Measurements from ENCODE around the gene CACNA1I. TPM values are rescaled to one million over a fixed set of nuclear protein-coding genes. Genes with fewer than 3 reads are reported as not detected.

Gene CACNA1I
- total RNA-seq, 6 experiments from 2014 or later, result not detected

DNA sequence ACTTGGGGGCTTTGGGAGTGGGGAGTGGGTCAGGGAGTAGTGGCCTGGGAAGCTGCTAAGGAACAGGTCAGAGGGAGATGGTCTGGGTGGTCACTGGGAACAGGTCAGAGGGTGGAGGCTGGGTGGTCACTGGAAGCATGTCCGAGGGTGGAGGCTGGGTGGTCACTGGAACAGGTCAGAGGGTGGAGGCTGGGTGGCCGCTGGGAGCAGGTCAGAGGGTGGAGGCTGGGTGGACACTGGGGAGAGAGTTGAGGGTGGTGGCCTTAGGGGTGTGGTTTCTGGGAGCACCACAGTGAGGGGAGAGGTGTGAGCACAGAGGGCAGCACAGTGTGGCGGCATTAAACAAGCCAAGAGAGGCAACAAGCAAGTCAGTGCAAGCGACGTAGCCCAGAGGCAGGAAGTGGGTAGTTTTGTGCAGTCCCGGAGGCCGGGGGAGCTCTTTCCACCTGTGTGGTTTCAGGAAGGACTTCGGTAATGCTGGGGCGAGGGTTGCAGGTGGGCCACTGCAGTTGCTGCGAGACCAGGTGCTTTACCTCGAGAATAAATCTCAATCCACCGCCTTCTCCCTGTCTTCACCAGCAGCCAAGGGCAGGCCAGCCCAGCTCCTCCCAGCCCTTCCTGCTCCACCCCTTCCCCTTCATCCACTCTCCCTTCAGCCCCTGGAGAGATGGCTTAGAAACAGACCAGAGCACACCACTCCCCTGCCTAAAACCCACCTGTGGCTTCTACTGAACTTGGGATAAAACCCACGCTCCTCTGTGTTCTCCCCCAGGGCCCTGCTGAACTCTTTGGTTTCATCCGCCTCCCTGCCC is 3.2 kb upstream of the CACNA1I start:
- H3K9me3 Mint-ChIP-seq, result peaks cover 8% of the 10 kb centered on the region
- H3K36me3 Mint-ChIP-seq (ENCODE audit: low read depth), result no peaks in the 10 kb centered on the region
- TF ChIP-seq, protein P1, sequence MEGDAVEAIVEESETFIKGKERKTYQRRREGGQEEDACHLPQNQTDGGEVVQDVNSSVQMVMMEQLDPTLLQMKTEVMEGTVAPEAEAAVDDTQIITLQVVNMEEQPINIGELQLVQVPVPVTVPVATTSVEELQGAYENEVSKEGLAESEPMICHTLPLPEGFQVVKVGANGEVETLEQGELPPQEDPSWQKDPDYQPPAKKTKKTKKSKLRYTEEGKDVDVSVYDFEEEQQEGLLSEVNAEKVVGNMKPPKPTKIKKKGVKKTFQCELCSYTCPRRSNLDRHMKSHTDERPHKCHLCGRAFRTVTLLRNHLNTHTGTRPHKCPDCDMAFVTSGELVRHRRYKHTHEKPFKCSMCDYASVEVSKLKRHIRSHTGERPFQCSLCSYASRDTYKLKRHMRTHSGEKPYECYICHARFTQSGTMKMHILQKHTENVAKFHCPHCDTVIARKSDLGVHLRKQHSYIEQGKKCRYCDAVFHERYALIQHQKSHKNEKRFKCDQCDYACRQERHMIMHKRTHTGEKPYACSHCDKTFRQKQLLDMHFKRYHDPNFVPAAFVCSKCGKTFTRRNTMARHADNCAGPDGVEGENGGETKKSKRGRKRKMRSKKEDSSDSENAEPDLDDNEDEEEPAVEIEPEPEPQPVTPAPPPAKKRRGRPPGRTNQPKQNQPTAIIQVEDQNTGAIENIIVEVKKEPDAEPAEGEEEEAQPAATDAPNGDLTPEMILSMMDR (IDR thresholded peaks at IDR 0.05), result no peak
- DNase-seq, result no peak
- H3K4me1 Mint-ChIP-seq (ENCODE audit: low read depth), result no peaks in the 10 kb centered on the region
- H3K27me3 Mint-ChIP-seq (ENCODE audit: insufficient read depth), result peaks cover 8% of the 10 kb centered on the region
- no peak overlapping the region for H3K4me3 Mint-ChIP-seq
- H3K27ac Mint-ChIP-seq, result no peak overlapping the region

DNA sequence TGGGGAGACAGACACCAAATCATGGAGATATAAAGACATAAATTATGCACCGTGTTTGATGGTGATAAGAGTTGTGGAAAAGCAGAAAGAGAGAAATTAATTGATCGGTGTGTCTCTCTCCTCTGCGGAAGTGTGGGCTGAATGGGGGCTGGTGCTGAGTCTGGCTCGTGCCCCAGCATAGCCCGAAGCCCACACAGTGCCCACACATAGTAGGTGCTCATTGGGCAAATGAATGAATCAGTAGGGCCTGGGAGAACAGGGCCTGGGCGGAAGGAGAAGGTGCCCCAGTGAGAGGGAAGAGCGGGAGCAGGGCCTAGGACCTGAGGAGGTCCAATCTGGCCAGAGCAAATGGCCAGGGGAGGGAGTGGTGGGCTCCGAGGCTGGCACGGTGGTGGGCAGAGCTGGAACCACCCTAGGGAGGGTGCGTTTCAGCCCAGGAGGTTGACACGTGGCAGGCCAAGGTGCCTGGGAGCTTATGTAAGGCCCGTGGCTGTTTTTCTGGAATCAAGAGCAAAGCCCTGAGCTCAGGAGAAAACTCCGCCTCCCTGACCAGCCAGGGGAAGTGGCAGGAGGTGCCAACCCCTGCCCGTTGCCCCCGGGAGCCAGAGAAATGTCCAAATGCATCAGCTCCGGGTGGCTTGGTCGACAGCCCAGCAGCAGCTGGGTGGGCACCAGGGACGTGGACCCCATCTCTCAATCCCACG is 2.1 kb upstream of the CACNA1I start:
- H3K36me3 Mint-ChIP-seq (ENCODE audit: low read depth), result no peaks in the 10 kb centered on the region
- no peak for DNase-seq
- no peak overlapping the region for H3K27ac Mint-ChIP-seq
- H3K27me3 Mint-ChIP-seq (ENCODE audit: insufficient read depth), result peaks cover 8% of the 10 kb centered on the region
- peaks cover 8% of the 10 kb centered on the region for H3K9me3 Mint-ChIP-seq
- H3K4me1 Mint-ChIP-seq (ENCODE audit: low read depth), result no peaks in the 10 kb centered on the region
- TF ChIP-seq, protein P1 (IDR thresholded peaks at IDR 0.05), result no peak
- no peak overlapping the region for H3K4me3 Mint-ChIP-seq

DNA sequence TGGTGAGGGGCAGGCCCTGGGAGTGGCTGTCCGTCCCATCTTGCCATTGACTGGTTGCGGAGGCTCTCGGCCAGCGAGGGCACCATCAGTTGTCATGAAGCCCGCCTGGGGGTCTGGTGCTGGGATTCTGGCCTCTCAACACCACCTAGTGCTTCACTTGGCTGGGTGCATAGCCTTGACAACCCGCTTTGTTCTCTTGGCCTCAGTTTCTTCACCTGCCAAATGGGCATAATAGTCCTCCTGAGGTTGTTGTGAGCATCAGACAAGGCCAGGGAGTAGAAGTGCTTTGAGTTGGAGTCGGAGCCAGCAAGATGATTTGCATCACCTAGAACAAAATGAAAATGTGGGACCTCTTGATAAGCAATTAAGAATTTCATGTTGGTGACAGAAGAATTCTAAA is 1.5 kb upstream of the CACNA1I start:
- H3K27ac Mint-ChIP-seq, result no peak overlapping the region
- H3K27me3 Mint-ChIP-seq (ENCODE audit: insufficient read depth), result peaks cover 9% of the 10 kb centered on the region
- no peak overlapping the region for H3K4me3 Mint-ChIP-seq
- peaks cover 8% of the 10 kb centered on the region for H3K9me3 Mint-ChIP-seq
- DNase-seq, result no peak
- TF ChIP-seq, protein P1 (IDR thresholded peaks at IDR 0.05), result no peak
- H3K4me1 Mint-ChIP-seq (ENCODE audit: low read depth), result peaks cover under 1% of the 10 kb centered on the region; the same call in 1 of the 2 replicates
- H3K36me3 Mint-ChIP-seq (ENCODE audit: low read depth), result no peaks in the 10 kb centered on the region

DNA sequence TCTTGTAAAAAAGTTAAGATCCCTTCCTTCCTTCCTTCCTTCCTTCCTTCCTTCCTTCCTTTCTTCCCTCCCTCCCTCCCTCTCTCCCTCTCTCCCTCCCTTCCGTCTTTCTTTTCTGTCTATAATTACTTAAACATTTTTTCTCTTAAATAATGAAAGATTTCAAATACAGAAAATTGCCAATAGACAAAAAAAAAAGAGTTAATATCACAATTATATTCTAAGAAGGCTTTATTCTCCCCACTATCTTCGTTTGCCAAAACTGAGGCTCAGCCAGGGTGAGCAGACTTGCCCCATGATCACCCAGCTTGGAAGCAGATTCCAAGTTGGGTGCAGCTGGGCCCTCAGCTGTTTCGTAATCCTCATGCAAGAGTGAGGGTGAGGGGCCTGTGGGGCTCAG is 327 bp upstream of the CACNA1I start:
- peaks cover 12% of the 10 kb centered on the region for H3K4me1 Mint-ChIP-seq (ENCODE audit: low read depth)
- H3K36me3 Mint-ChIP-seq (ENCODE audit: low read depth), result no peaks in the 10 kb centered on the region
- peaks cover 8% of the 10 kb centered on the region for H3K9me3 Mint-ChIP-seq
- peaks cover 12% of the 10 kb centered on the region for H3K27me3 Mint-ChIP-seq (ENCODE audit: insufficient read depth)
- TF ChIP-seq, protein P1 (IDR thresholded peaks at IDR 0.05), result no peak
- no peak for DNase-seq
- H3K4me3 Mint-ChIP-seq, result no peak overlapping the region
- H3K27ac Mint-ChIP-seq, result no peak overlapping the region

DNA sequence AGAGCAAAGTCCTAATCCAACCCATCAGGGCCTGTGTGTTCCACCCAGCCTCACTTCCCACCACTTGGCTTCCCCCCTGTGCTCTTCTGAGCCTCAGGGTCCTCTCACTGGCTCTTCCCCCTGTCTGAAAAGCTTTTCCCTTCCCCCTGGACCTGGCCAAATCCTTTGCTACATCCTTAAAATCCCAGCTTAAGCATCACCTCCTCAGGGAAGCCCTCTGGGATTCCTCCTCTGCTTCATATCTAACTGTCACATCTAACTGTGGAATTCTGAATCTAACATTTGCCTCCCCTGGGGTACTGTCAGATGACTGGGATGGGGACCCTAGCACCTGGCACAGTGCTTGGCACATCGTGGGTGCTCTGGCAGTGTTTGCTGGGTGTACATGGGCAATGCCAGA is 985 bp downstream of the CACNA1I start:
- Mint-ChIP-seq H3K27ac (no peak overlapping the region), H3K4me3 (no peak overlapping the region), H3K4me1 (ENCODE audit: low read depth) (peaks cover 16% of the 10 kb centered on the region), H3K27me3 (ENCODE audit: insufficient read depth) (peaks cover 7% of the 10 kb centered on the region), H3K36me3 (ENCODE audit: low read depth) (no peaks in the 10 kb centered on the region), H3K9me3 (no peaks in the 10 kb centered on the region)
- no peak for DNase-seq
- TF ChIP-seq, protein P1 (IDR thresholded peaks at IDR 0.05), result no peak
